Activated naive CD8-positive, alpha-beta T cell treated with anti-CD3 and anti-CD28 coated beads, Interleukin-2, amount 50 U/mL, for 24 hours (primary cell): ENCODE results near the gene TRPM3.
"Not testable (repeated sequence)": the region's sequence is repeated elsewhere in the genome, so short reads cannot be mapped to it uniquely, and the experiment has no call there.

Experiments used
- ATAC-seq: fragments of 150-1000 bp; cut with Tn5 transposase; one replicate; pipeline ENCODE4 v1.10.0; 2021
- DNase-seq: peaks from one replicate; pipeline ENCODE4 v3.0.0; 2021
- H3K27ac Mint-ChIP-seq: one replicate; pipeline ENCODE4 v1.8.0; 2021; ENCODE audit warnings: mild to moderate bottlenecking, mixed read lengths
- H3K27me3 Mint-ChIP-seq: one replicate; pipeline ENCODE4 v1.8.0; 2021; ENCODE audit warnings: mixed read lengths
- H3K36me3 Mint-ChIP-seq: one replicate; pipeline ENCODE4 v1.8.0; 2021; ENCODE audit warnings: low read depth, mixed read lengths
- H3K4me1 Mint-ChIP-seq: one replicate; pipeline ENCODE4 v1.8.0; 2021; ENCODE audit warnings: mixed read lengths
- H3K4me3 Mint-ChIP-seq: one replicate; pipeline ENCODE4 v1.8.0; 2021; ENCODE audit warnings: mild to moderate bottlenecking, moderate library complexity, mixed read lengths
- H3K9me3 Mint-ChIP-seq: one replicate; pipeline ENCODE4 v1.8.0; 2021; ENCODE audit warnings: mixed read lengths

TRPM3 gene

GRCh38 chr9:70753311-70753710 lies 368.1 kb downstream of the TRPM3 start:
- DNase-seq (no peak), ATAC-seq (no peak)
- H3K36me3 Mint-ChIP-seq, result no peaks in the 10 kb centered on the region
- H3K27me3 Mint-ChIP-seq, result peaks cover 8% of the 10 kb centered on the region
- no peaks in the 10 kb centered on the region for H3K9me3 Mint-ChIP-seq
- H3K4me3 Mint-ChIP-seq, result no peak overlapping the region
- H3K4me1 Mint-ChIP-seq, result no peaks in the 10 kb centered on the region
- no peak overlapping the region for H3K27ac Mint-ChIP-seq

DNA sequence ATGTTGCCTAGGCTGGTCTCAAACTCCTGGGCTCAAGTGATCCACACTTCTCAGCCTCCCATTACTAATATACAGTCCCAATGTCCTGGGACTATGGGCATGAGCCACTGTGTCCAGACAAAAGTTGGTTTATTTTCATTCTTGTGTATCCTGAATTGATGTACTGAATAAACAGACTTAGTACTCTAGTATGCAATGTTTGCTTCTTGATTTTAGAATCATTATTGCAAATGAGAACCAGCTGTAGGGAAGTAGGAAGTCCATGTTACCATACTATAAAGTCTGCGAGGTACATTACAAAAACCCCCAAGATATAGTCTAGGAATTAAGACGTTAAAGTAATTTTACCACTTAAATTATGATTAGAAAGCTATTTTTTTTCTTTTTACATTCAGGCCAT lies 372.4 kb downstream of the TRPM3 start:
- Mint-ChIP-seq H3K4me1 (no peaks in the 10 kb centered on the region), H3K27me3 (peaks cover 7% of the 10 kb centered on the region), H3K36me3 (no peaks in the 10 kb centered on the region), H3K9me3 (no peaks in the 10 kb centered on the region), H3K4me3 (no peak overlapping the region), H3K27ac (no peak overlapping the region)
- DNase-seq, result no peak
- no peak for ATAC-seq

- Mint-ChIP-seq H3K4me1 (no peaks in the 10 kb centered on the region), H3K4me3 (no peak overlapping the region), H3K27ac (no peak overlapping the region), H3K27me3 (peaks cover 5% of the 10 kb centered on the region), H3K36me3 (no peaks in the 10 kb centered on the region), H3K9me3 (no peaks in the 10 kb centered on the region)
- ATAC-seq (no peak), DNase-seq (no peak)
Observed at GRCh38 chr9:70747261-70747718, 374.1 kb downstream of the TRPM3 start.

- Mint-ChIP-seq H3K4me3 (no peak overlapping the region), H3K36me3 (no peaks in the 10 kb centered on the region), H3K4me1 (no peaks in the 10 kb centered on the region), H3K9me3 (no peaks in the 10 kb centered on the region), H3K27ac (no peak overlapping the region), H3K27me3 (peaks cover 4% of the 10 kb centered on the region)
- no peak for DNase-seq
- ATAC-seq, result no peak
Observed at GRCh38 chr9:70746760-70747159, 374.7 kb downstream of the TRPM3 start.

DNA sequence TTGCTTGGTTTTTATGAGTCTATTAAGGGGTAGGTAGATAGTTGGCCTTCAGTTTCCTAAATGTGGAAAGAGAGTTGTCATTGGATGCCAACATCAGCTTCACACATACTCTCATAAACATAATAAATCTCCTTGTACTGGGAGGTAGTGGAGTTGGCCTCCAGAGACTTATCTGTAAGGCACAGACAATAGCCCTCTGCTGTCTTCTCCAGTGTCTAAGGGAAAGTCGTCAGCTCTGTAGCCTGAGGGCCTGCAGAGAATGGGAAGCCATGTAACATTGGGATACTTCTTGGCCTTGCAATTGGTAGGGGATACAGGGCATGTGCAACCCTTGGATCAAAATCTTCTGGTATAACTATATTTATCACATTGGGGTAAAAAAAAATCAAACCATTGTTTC lies 375.1 kb downstream of the TRPM3 start:
- no peak overlapping the region for H3K27ac Mint-ChIP-seq
- no peaks in the 10 kb centered on the region for H3K4me1 Mint-ChIP-seq
- ATAC-seq (no peak), DNase-seq (no peak)
- peaks cover 2% of the 10 kb centered on the region for H3K27me3 Mint-ChIP-seq
- no peaks in the 10 kb centered on the region for H3K36me3 Mint-ChIP-seq
- no peaks in the 10 kb centered on the region for H3K9me3 Mint-ChIP-seq
- H3K4me3 Mint-ChIP-seq, result no peak overlapping the region

DNA sequence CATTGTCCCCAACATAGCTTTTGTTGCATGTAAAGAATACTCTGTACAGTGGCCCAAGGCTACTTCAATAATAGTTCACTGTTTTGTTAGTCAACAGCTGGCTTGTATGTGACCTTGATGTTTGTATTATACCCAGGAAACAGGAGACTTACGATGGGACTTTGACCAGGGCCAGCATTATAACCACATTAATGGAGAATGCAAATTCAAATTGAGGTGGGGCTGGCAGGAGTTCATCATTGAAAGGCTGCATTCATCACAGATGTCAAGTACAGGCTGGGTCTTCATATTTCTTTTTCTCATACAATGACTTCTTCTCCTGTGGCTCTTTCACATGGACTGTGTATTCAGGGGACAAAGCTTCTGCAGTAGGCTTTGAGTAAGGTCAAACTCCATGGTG lies 396.6 kb downstream of the TRPM3 start:
- not testable (repeated sequence) for DNase-seq, H3K9me3 Mint-ChIP-seq, H3K4me3 Mint-ChIP-seq, H3K27ac Mint-ChIP-seq, H3K4me1 Mint-ChIP-seq, H3K36me3 Mint-ChIP-seq, ATAC-seq, H3K27me3 Mint-ChIP-seq

DNA sequence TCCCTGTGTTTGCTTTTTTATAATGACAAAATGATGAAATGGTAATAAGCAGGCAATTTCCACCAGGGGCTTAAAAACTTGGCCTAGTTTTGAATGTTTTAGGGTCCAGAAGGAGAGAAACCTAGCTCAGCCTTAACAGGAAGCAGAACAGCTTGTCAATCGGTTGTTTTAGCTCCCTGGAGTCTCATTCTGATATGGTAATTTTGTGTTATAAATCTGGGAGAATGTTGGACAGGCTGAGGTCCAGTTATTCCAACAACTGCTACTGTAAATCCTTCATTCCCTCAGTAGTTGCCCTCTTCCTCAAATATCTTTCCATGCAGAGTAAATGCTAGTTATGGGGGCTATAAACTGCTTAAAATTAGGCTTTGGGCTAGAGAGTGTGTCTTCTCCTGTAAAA lies 397.4 kb downstream of the TRPM3 start:
- not testable (repeated sequence) for ATAC-seq, H3K27ac Mint-ChIP-seq, DNase-seq, H3K4me1 Mint-ChIP-seq, H3K36me3 Mint-ChIP-seq, H3K4me3 Mint-ChIP-seq, H3K27me3 Mint-ChIP-seq, H3K9me3 Mint-ChIP-seq

DNA sequence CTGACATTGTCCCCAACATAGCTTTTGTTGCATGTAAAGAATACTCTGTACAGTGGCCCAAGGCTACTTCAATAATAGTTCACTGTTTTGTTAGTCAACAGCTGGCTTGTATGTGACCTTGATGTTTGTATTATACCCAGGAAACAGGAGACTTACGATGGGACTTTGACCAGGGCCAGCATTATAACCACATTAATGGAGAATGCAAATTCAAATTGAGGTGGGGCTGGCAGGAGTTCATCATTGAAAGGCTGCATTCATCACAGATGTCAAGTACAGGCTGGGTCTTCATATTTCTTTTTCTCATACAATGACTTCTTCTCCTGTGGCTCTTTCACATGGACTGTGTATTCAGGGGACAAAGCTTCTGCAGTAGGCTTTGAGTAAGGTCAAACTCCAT lies 414.6 kb downstream of the TRPM3 start:
- not testable (repeated sequence) for H3K4me3 Mint-ChIP-seq, H3K4me1 Mint-ChIP-seq, H3K27me3 Mint-ChIP-seq, H3K27ac Mint-ChIP-seq, ATAC-seq, H3K9me3 Mint-ChIP-seq, H3K36me3 Mint-ChIP-seq, DNase-seq

- no peaks in the 10 kb centered on the region for H3K27me3 Mint-ChIP-seq
- DNase-seq (no peak), ATAC-seq (no peak)
- no peak overlapping the region for H3K27ac Mint-ChIP-seq
- no peak overlapping the region for H3K4me3 Mint-ChIP-seq
- H3K9me3 Mint-ChIP-seq, result no peaks in the 10 kb centered on the region
- no peaks in the 10 kb centered on the region for H3K4me1 Mint-ChIP-seq
- H3K36me3 Mint-ChIP-seq, result no peaks in the 10 kb centered on the region
Observed at GRCh38 chr9:70701163-70701562, 420.3 kb downstream of the TRPM3 start.

- Mint-ChIP-seq H3K4me3 (no peak overlapping the region), H3K27ac (no peak overlapping the region), H3K27me3 (no peaks in the 10 kb centered on the region), H3K9me3 (no peaks in the 10 kb centered on the region), H3K36me3 (no peaks in the 10 kb centered on the region), H3K4me1 (no peaks in the 10 kb centered on the region)
- ATAC-seq (no peak), DNase-seq (no peak)
Observed at GRCh38 chr9:70696694-70697335, 424.6 kb downstream of the TRPM3 start.

DNA sequence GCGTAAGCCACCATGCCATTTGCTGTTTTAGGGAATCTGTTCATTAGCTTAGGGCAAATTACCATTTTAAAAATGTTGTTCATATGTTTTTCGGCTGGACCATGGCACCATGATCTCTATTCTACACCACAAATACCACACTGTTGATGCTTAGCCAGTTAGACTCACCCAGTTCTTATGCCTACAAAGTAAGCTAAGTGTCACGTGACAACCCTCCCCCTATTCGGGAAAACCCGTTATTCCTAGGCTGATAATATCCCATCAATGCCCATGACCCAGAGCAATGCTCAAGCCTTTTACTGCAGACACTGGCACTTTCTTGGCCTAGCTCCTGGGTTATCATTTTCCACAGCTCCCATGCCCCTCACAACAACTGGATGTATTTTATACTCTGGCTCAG lies 426.7 kb downstream of the TRPM3 start:
- DNase-seq (no peak), ATAC-seq (no peak)
- Mint-ChIP-seq H3K36me3 (no peaks in the 10 kb centered on the region), H3K27ac (no peak overlapping the region), H3K9me3 (no peaks in the 10 kb centered on the region), H3K4me1 (no peaks in the 10 kb centered on the region), H3K27me3 (no peaks in the 10 kb centered on the region), H3K4me3 (no peak overlapping the region)

- no peak for ATAC-seq
- Mint-ChIP-seq H3K9me3 (no peaks in the 10 kb centered on the region), H3K4me1 (no peaks in the 10 kb centered on the region), H3K36me3 (no peaks in the 10 kb centered on the region), H3K27me3 (peaks cover 7% of the 10 kb centered on the region), H3K27ac (no peak overlapping the region), H3K4me3 (no peak overlapping the region)
- no peak for DNase-seq
Observed at GRCh38 chr9:70693186-70693585, 428.2 kb downstream of the TRPM3 start.

DNA sequence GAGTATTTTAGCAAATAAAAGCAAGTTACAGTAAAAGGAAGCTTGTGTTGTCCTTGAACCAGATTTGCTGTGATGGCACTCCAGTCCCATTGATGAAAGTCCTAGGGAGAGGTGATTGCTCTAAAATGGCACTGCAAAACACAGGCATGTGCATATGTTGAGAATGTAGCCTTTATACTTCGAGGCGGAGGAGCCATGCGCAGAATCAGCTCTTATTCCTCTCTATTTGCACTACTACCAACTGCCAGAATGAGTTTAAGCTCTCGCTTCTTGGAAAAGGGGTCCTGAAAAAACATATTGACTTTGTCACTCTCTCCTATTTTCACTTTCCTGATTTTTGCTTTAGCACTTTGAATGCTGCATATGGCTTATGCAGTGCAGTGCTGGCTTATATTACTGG lies 429.0 kb downstream of the TRPM3 start:
- Mint-ChIP-seq H3K27ac (no peak overlapping the region), H3K4me1 (no peaks in the 10 kb centered on the region), H3K4me3 (no peak overlapping the region), H3K9me3 (no peaks in the 10 kb centered on the region), H3K27me3 (peaks cover 7% of the 10 kb centered on the region), H3K36me3 (no peaks in the 10 kb centered on the region)
- no peak for ATAC-seq
- no peak for DNase-seq

GRCh38 chr9:70688704-70689103 lies 432.7 kb downstream of the TRPM3 start:
- Mint-ChIP-seq H3K4me1 (no peaks in the 10 kb centered on the region), H3K27me3 (peaks cover 7% of the 10 kb centered on the region), H3K9me3 (no peaks in the 10 kb centered on the region), H3K4me3 (no peak overlapping the region), H3K36me3 (no peaks in the 10 kb centered on the region), H3K27ac (no peak overlapping the region)
- ATAC-seq, result no peak
- DNase-seq, result no peak

DNA sequence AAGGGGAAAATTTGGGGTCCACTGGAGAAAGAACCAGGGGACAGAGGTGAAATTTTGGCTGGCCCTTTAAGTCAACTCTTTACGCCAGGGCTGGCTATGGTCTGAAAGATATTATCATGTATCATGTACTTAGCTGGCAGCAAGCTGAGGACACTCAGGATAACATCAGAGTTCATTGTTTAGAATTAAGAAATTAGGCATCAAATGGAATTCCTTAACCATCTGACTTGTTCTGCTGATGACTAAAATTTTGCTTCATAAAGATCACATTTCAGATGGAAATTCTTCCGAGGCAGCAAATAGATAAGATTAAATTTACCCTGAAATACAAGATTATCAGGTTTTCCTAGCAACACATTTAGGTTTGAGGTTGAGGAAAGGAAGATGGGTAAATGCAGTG lies 437.6 kb downstream of the TRPM3 start:
- no peaks in the 10 kb centered on the region for H3K36me3 Mint-ChIP-seq
- no peak overlapping the region for H3K4me3 Mint-ChIP-seq
- ATAC-seq (no peak), DNase-seq (no peak)
- no peaks in the 10 kb centered on the region for H3K9me3 Mint-ChIP-seq
- H3K27ac Mint-ChIP-seq, result no peak overlapping the region
- no peaks in the 10 kb centered on the region for H3K4me1 Mint-ChIP-seq
- H3K27me3 Mint-ChIP-seq, result peaks cover 6% of the 10 kb centered on the region

DNA sequence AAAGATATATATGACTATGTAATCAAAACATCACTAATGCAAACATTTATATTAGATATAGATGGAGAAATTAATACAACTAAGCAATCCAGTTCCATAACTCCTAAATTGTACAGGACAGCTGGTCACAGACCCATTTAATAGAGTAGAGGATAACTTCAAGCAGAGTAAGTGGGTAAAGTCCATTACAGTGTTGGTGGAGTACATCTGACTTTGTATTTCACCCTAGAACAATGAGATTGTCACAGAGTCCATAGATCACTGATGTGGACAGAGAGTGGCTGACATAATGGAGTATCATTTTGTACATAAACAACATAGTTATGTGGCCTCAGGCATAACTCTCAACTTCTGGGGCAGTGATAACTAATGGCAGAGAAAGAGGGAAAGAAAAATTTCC lies 439.1 kb downstream of the TRPM3 start:
- Mint-ChIP-seq H3K9me3 (no peaks in the 10 kb centered on the region), H3K4me1 (no peaks in the 10 kb centered on the region), H3K4me3 (no peak overlapping the region), H3K27me3 (no peaks in the 10 kb centered on the region), H3K36me3 (no peaks in the 10 kb centered on the region), H3K27ac (no peak overlapping the region)
- no peak for DNase-seq
- ATAC-seq, result no peak
